Endothelial cell (in vitro differentiated cells): ENCODE results near the gene C11orf52. TPM values are rescaled to one million over a fixed set of nuclear protein-coding genes. Genes with fewer than 3 reads are reported as not detected.
A peak's percentile ranks its signal among the peaks of the same experiment; 100 is the strongest.

Source experiments
- DNase-seq: peaks from one replicate; pipeline ENCODE4 v3.0.0; 2021; ENCODE audit warnings: low spot score
- H3K27ac Mint-ChIP-seq: one replicate; pipeline ENCODE4 v1.8.0; 2021; ENCODE audit warnings: mixed read lengths, inconsistent platforms; ENCODE audit not compliant: unreplicated experiment
- H3K27me3 Mint-ChIP-seq: one replicate; pipeline ENCODE4 v1.8.0; 2021; ENCODE audit warnings: mild to moderate bottlenecking, moderate library complexity, mixed read lengths, inconsistent platforms; ENCODE audit not compliant: unreplicated experiment
- H3K36me3 Mint-ChIP-seq: one replicate; pipeline ENCODE4 v1.8.0; 2021; ENCODE audit warnings: mild to moderate bottlenecking, low read depth, mixed read lengths, inconsistent platforms; ENCODE audit not compliant: unreplicated experiment
- H3K4me1 Mint-ChIP-seq: one replicate; pipeline ENCODE4 v1.8.0; 2021; ENCODE audit warnings: mild to moderate bottlenecking, mixed read lengths, inconsistent platforms; ENCODE audit not compliant: unreplicated experiment
- H3K4me3 Mint-ChIP-seq: one replicate; pipeline ENCODE4 v1.8.0; 2021; ENCODE audit warnings: mild to moderate bottlenecking, mixed read lengths, inconsistent platforms; ENCODE audit not compliant: unreplicated experiment
- H3K9me3 Mint-ChIP-seq: one replicate; pipeline ENCODE4 v1.8.0; 2021; ENCODE audit warnings: mixed read lengths, inconsistent platforms; ENCODE audit not compliant: unreplicated experiment
- CTCF ChIP-seq: fragments of 200-600 bp; sonication (generic); IDR thresholded peaks from one replicate; pipeline ENCODE4 v1.5.0; 2021; ENCODE audit warnings: antibody characterized with exemption; ENCODE audit not compliant: unreplicated experiment
- total RNA-seq: library from RNA; stranded (reverse); fragmentation: NEBNext Ultra II Directional; extraction: Animal tissue kit (Norgen Biotek cat#: 25700); gene quantifications from one replicate; pipeline ENCODE4 v1.2.1, GENCODE V29; 2021; ENCODE audit not compliant: unreplicated experiment

The C11orf52 gene
- total RNA-seq, 1 donor from 2014 or later, result 2.8 TPM

DNA sequence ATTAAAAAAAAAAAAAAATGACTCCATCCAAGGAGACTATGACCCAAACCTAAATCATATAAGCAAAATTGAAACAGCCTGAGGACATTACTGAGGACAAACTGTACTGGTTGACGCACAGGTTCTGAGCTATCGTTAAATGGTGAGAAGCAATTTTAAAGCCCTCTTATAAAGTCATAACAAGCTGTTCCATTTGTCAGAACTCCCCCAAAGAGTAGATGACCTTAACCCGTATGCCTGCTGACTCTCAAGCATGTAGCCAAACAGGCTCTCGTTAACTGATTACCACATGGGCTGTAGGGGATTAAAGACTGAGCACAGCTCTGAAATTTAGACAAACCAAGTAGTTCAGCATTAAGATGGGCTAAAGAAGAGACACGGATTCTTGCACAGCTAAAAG, 9.3 kb upstream of the C11orf52 start:
- peaks cover 3% of the 10 kb centered on the region for H3K36me3 Mint-ChIP-seq
- H3K27ac Mint-ChIP-seq, result peak overlapping the region; percentile 52
- H3K4me3 Mint-ChIP-seq, result no peak overlapping the region
- H3K9me3 Mint-ChIP-seq, result peaks cover 6% of the 10 kb centered on the region
- H3K27me3 Mint-ChIP-seq, result peaks cover 6% of the 10 kb centered on the region
- peaks cover 11% of the 10 kb centered on the region for H3K4me1 Mint-ChIP-seq
- TF ChIP-seq CTCF, result no peak
- DNase-seq, result no peak

DNA sequence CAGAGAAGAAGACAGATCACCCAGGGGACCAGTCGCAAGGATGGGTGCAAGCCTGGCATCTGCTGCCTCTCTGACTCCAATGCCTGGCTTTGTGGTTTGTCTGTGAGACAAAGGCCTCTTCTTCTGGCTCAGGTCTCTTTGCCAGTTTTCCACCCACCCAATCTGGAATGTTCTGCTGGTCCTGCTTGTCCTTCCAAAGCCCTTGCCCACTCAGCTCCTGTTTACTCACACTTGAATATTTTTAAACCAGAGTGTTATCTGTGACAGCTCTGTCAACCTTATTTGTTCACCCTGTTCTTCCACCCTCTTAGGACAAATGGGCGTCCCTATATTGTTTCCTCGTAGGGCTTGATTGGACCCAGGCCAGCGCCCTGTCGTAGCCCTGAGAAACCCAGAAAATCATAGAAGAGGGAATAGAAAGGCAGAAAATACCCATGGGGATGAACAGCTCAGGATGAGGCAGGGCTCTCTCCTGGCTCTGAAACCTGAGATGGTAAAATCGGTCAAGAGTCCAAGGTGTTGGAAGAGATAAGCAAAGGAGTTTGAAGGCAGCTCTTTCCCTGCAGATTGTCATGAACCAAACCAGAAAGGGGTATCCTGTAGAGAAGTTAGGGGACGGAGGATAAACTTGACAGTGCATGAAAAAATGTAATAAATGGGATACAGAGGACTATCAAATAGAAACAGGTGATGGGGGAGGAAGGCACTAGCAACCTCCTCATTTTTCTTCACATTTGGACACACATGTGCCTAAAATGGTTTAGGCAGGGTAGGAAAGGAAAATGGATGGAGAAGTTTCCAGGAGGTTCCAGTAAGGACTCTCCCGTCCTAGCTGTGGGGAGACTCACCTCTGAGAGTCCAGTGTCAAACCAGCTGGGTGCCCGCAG, 7.8 kb upstream of the C11orf52 start:
- Mint-ChIP-seq H3K36me3 (no peaks in the 10 kb centered on the region), H3K9me3 (no peaks in the 10 kb centered on the region), H3K27me3 (peaks cover 6% of the 10 kb centered on the region), H3K27ac (peak overlapping the region; percentile 30), H3K4me1 (peaks cover 11% of the 10 kb centered on the region), H3K4me3 (no peak overlapping the region)
- no peak for TF ChIP-seq CTCF
- DNase-seq, result no peak

GRCh38 chr11:111911563-111912401, 6.9 kb upstream of the C11orf52 start, which contains the start of gene CRYAB:
Gene CRYAB (minus strand): TSS chr11:111911770. CDS start chr11:111911724, 46 bp downstream.
- Mint-ChIP-seq H3K9me3 (no peaks in the 10 kb centered on the region), H3K36me3 (no peaks in the 10 kb centered on the region), H3K27me3 (peaks cover 6% of the 10 kb centered on the region), H3K27ac (peak within 1 kb of the TSS; percentile 30), H3K4me1 (peaks cover 11% of the 10 kb centered on the region), H3K4me3 (no peak within 1 kb of the TSS)
- TF ChIP-seq CTCF, result no peak
- no peak for DNase-seq

DNA sequence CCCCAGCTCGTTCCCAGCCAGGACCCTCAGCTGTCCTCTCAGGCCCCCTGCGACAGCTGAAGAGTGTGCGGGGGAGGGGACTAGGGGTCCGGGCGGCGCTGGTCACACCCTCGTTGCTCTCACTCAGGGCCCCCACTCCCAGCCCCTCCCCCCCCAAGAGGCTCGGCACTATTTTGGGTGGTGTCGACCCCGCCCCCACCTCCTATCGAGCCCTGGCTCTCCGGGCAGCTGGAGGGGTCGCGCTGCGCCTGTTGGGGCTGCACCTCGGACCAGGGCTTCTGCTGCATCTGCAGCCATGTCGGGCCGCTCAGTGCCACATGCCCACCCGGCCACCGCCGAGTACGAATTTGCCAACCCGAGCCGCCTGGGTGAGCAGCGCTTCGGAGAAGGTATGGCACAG, 6.2 kb upstream of the C11orf52 start, which contains the start of gene HSPB2:
HSPB2 (plus strand) TSS at position 200 of the 400 bp plus-strand sequence; CDS start at position 296, 96 bp downstream.
- TF ChIP-seq CTCF, result no peak
- H3K9me3 Mint-ChIP-seq, result no peaks in the 10 kb centered on the region
- H3K4me1 Mint-ChIP-seq, result peaks cover 14% of the 10 kb centered on the region
- no peaks in the 10 kb centered on the region for H3K36me3 Mint-ChIP-seq
- H3K27me3 Mint-ChIP-seq, result peaks cover 6% of the 10 kb centered on the region
- DNase-seq, result no peak
- no peak within 1 kb of the TSS for H3K27ac Mint-ChIP-seq
- H3K4me3 Mint-ChIP-seq, result no peak within 1 kb of the TSS
